ENCODE results near the gene MBD3L2B.
"Not testable (repeated sequence)": the region's sequence is repeated elsewhere in the genome, so short reads cannot be mapped to it uniquely, and the experiment has no call there.

DNA sequence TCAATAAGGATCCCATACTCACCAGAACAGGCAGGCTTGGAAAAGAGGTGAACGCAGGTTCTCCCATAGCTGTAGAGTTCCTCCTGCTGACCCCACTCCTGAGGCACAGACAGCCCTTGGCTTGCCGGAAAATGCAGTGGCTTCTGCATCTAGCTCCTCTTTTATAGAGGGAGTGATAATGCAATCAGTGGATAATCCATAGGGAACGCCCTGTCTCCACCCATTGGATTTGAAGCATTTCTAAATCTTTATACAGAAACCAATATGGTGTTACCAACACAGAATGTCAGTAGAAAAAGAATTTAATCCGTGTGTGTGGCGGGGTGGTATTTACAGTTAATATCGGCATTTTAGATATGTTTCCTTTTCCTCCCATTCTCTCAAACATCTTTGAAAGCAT, at the start of gene MBD3L2B:
- not testable (repeated sequence) for TF ChIP-seq POLR2A (IDR thresholded peaks at IDR 0.05; ENCODE audit: low read length); GATA1 (IDR thresholded peaks at IDR 0.05; ENCODE audit: low read depth, low read length)

Data from erythroblast (primary cell).